ENCODE data around the gene TNRC18. TPM values are rescaled to one million over a fixed set of nuclear protein-coding genes. Genes with fewer than 3 reads are reported as not detected.

The TNRC18 gene
- total RNA-seq, 4 donors from 2014 or later, result 17.9 to 75.5 (median 48.4) TPM

- Histone ChIP-seq H3K27ac (peak overlapping the region in 3 of 4 donors; percentile 30 to 49 (median 46)), H3K36me3 (peaks cover 14 to 94% (median 26%) of the 10 kb centered on the region in 3 donors), H3K9me3 (peaks cover 0 to under 1% (median 0%) of the 10 kb centered on the region in 3 donors), H3K4me1 (peaks cover 5 to 28% (median 5%) of the 10 kb centered on the region in 3 donors), H3K27me3 (no peaks in the 10 kb centered on the region), H3K4me3 (no peak overlapping the region)
- DNase-seq, result no peak
- no peak for TF ChIP-seq POLR2A (IDR thresholded peaks at IDR 0.05)
- TF ChIP-seq CTCF (IDR thresholded peaks at IDR 0.05), result no peak
- intact Hi-C loops (cut with DNase I), result no loop called here
- WGBS, 2 donors, result 85 to 86% methylated on average over 21 to 31 of the region's 34 CpGs
These were observed 74.0 kb downstream of the TNRC18 start for GRCh38 chr7:5349437-5350173.

- Histone ChIP-seq H3K27ac (peak overlapping the region in 3 of 4 donors; percentile 30 to 54 (median 46)), H3K36me3 (peaks cover 21 to 99% (median 32%) of the 10 kb centered on the region in 3 donors), H3K4me1 (peaks cover 0 to 22% (median 5%) of the 10 kb centered on the region in 3 donors), H3K27me3 (no peaks in the 10 kb centered on the region), H3K9me3 (peaks cover 0 to 6% (median 0%) of the 10 kb centered on the region in 3 donors), H3K4me3 (no peak overlapping the region)
- DNase-seq, result no peak
- intact Hi-C loops (cut with DNase I), result no loop called here
- TF ChIP-seq CTCF (IDR thresholded peaks at IDR 0.05) (no peak), POLR2A (IDR thresholded peaks at IDR 0.05) (no peak)
- WGBS, 2 donors, result 78 to 92% methylated on average over 1 to 6 of the region's 17 CpGs
These were observed 74.6 kb downstream of the TNRC18 start for GRCh38 chr7:5349005-5349380.

GRCh38 chr7:5348134-5349004, 75.3 kb downstream of the TNRC18 start:
- TF ChIP-seq CTCF (IDR thresholded peaks at IDR 0.05), result no peak
- TF ChIP-seq POLR2A (IDR thresholded peaks at IDR 0.05), result no peak
- peaks cover 0 to 10% (median 0%) of the 10 kb centered on the region in 3 donors for H3K9me3 ChIP-seq
- 74 to 91% methylated on average over 4 to 10 of the region's 21 CpGs for WGBS, 2 donors
- H3K36me3 ChIP-seq, result peaks cover 23 to 100% (median 38%) of the 10 kb centered on the region in 3 donors
- peaks cover 0 to 16% (median 0%) of the 10 kb centered on the region in 3 donors for H3K4me1 ChIP-seq
- DNase-seq, result no peak
- intact Hi-C loops (cut with DNase I), result no loop called here
- H3K27ac ChIP-seq, result peak overlapping the region in 2 of 4 donors; percentile 46 to 54
- H3K27me3 ChIP-seq, result no peaks in the 10 kb centered on the region
- H3K4me3 ChIP-seq, result no peak overlapping the region

GRCh38 chr7:5345671-5346070, 78.0 kb downstream of the TNRC18 start:
- no peaks in the 10 kb centered on the region for H3K27me3 ChIP-seq
- H3K27ac ChIP-seq, result no peak overlapping the region
- intact Hi-C loops (cut with DNase I), result no loop called here
- peaks cover 16 to 100% (median 55%) of the 10 kb centered on the region in 3 donors for H3K36me3 ChIP-seq
- TF ChIP-seq CTCF (IDR thresholded peaks at IDR 0.05) (no peak), POLR2A (IDR thresholded peaks at IDR 0.05) (no peak)
- 96% methylated on average over 4 to 8 of the region's 21 CpGs for WGBS, 2 donors
- H3K4me1 ChIP-seq, result peaks cover 0 to 14% (median 0%) of the 10 kb centered on the region in 3 donors
- H3K4me3 ChIP-seq, result no peak overlapping the region
- H3K9me3 ChIP-seq, result peaks cover 0 to 10% (median 0%) of the 10 kb centered on the region in 3 donors
- DNase-seq, result no peak

All from esophagus squamous epithelium (tissue), 5 donors.